ENCODE measurements around the gene ADGRV1.

GRCh38 chr5:90933298-90933697 lies 374.7 kb downstream of the ADGRV1 start:
- TF ChIP-seq KLF10 (CRISPR knock-in tag; IDR thresholded peaks at IDR 0.05) = no peak
- TF ChIP-seq, protein P1, sequence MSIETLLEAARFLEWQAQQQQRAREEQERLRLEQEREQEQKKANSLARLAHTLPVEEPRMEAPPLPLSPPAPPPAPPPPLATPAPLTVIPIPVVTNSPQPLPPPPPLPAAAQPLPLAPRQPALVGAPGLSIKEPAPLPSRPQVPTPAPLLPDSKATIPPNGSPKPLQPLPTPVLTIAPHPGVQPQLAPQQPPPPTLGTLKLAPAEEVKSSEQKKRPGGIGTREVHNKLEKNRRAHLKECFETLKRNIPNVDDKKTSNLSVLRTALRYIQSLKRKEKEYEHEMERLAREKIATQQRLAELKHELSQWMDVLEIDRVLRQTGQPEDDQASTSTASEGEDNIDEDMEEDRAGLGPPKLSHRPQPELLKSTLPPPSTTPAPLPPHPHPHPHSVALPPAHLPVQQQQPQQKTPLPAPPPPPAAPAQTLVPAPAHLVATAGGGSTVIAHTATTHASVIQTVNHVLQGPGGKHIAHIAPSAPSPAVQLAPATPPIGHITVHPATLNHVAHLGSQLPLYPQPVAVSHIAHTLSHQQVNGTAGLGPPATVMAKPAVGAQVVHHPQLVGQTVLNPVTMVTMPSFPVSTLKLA (conservative IDR thresholded peaks at IDR 0.05) = no peak
- no peak for TF ChIP-seq EZH2 (IDR thresholded peaks at IDR 0.05; ENCODE audit: borderline replicate concordance, low read depth, low read length)
- TF ChIP-seq, protein P2, sequence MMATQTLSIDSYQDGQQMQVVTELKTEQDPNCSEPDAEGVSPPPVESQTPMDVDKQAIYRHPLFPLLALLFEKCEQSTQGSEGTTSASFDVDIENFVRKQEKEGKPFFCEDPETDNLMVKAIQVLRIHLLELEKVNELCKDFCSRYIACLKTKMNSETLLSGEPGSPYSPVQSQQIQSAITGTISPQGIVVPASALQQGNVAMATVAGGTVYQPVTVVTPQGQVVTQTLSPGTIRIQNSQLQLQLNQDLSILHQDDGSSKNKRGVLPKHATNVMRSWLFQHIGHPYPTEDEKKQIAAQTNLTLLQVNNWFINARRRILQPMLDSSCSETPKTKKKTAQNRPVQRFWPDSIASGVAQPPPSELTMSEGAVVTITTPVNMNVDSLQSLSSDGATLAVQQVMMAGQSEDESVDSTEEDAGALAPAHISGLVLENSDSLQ (IDR thresholded peaks at IDR 0.05) = no peak
- no peak for TF ChIP-seq LEF1 (IDR thresholded peaks at IDR 0.05)
- TF ChIP-seq, protein P3, sequence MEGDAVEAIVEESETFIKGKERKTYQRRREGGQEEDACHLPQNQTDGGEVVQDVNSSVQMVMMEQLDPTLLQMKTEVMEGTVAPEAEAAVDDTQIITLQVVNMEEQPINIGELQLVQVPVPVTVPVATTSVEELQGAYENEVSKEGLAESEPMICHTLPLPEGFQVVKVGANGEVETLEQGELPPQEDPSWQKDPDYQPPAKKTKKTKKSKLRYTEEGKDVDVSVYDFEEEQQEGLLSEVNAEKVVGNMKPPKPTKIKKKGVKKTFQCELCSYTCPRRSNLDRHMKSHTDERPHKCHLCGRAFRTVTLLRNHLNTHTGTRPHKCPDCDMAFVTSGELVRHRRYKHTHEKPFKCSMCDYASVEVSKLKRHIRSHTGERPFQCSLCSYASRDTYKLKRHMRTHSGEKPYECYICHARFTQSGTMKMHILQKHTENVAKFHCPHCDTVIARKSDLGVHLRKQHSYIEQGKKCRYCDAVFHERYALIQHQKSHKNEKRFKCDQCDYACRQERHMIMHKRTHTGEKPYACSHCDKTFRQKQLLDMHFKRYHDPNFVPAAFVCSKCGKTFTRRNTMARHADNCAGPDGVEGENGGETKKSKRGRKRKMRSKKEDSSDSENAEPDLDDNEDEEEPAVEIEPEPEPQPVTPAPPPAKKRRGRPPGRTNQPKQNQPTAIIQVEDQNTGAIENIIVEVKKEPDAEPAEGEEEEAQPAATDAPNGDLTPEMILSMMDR (IDR thresholded peaks at IDR 0.05 in 2 of 3, conservative IDR thresholded peaks at IDR 0.05 in 1 of 3; ENCODE audit: insufficient read depth in 2 of 3, low read depth in 1 of 3, low read length in 3 of 3) = no peak
- TF ChIP-seq MAZ (CRISPR knock-in tag; conservative IDR thresholded peaks at IDR 0.05 in 1 of 2, IDR thresholded peaks at IDR 0.05 in 1 of 2) = no peak
- TF ChIP-seq ETV5 (CRISPR knock-in tag; IDR thresholded peaks at IDR 0.05; ENCODE audit: low read depth) = no peak
- TF ChIP-seq ZNF274 (IDR thresholded peaks at IDR 0.05; ENCODE audit: borderline replicate concordance, low read depth, low read length) = no peak
- no peak for TF ChIP-seq ZNF668 (CRISPR knock-in tag; IDR thresholded peaks at IDR 0.05)
- TF ChIP-seq, protein P4, sequence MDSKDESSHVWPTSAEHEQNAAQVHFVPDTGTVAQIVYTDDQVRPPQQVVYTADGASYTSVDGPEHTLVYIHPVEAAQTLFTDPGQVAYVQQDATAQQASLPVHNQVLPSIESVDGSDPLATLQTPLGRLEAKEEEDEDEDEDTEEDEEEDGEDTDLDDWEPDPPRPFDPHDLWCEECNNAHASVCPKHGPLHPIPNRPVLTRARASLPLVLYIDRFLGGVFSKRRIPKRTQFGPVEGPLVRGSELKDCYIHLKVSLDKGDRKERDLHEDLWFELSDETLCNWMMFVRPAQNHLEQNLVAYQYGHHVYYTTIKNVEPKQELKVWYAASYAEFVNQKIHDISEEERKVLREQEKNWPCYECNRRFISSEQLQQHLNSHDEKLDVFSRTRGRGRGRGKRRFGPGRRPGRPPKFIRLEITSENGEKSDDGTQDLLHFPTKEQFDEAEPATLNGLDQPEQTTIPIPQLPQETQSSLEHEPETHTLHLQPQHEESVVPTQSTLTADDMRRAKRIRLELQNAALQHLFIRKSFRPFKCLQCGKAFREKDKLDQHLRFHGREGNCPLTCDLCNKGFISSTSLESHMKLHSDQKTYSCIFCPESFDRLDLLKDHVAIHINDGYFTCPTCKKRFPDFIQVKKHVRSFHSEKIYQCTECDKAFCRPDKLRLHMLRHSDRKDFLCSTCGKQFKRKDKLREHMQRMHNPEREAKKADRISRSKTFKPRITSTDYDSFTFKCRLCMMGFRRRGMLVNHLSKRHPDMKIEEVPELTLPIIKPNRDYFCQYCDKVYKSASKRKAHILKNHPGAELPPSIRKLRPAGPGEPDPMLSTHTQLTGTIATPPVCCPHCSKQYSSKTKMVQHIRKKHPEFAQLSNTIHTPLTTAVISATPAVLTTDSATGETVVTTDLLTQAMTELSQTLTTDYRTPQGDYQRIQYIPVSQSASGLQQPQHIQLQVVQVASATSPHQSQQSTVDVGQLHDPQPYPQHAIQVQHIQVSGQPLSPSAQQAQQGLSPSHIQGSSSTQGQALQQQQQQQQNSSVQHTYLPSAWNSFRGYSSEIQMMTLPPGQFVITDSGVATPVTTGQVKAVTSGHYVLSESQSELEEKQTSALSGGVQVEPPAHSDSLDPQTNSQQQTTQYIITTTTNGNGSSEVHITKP (IDR thresholded peaks at IDR 0.05; ENCODE audit: partially characterized antibody) = no peak
- TF ChIP-seq BRF2 (IDR thresholded peaks at IDR 0.05; ENCODE audit: borderline replicate concordance, insufficient read depth, insufficient read length) = no peak

Data from K562 (cell line).